GM21576 (cell line): ENCODE data around the gene PES1.
"Not testable (repeated sequence)": the region's sequence is repeated elsewhere in the genome, so short reads cannot be mapped to it uniquely, and the experiment has no call there.

Experiments
- ATAC-seq: cut with Tn5 transposase; IDR thresholded peaks from one replicate; pipeline ENCODE4 v1.9.1; 2021; ENCODE audit warnings: mild to moderate bottlenecking, moderate library complexity; ENCODE audit not compliant: unreplicated experiment

The PES1 gene

DNA sequence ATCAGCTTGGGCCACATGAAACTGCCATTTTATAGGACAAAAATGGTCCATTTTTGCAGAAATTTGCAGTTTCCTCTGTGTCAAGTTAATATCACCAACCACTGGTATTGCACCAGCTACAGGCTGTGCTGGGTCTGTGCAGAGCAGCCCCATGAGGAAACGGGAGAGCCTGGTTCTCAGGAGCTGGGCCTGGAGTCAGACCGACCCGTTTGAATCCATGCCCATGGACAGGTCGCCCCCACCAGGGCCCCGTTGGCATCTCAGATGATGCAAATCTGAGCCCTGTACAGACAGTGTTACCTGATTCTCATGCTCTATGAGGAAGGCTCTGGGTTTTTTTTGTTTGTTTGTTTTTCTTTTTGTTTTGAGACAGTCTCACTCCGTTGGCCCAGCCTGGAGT lies 35.3 kb downstream of the PES1 start:
- no peak for ATAC-seq

DNA sequence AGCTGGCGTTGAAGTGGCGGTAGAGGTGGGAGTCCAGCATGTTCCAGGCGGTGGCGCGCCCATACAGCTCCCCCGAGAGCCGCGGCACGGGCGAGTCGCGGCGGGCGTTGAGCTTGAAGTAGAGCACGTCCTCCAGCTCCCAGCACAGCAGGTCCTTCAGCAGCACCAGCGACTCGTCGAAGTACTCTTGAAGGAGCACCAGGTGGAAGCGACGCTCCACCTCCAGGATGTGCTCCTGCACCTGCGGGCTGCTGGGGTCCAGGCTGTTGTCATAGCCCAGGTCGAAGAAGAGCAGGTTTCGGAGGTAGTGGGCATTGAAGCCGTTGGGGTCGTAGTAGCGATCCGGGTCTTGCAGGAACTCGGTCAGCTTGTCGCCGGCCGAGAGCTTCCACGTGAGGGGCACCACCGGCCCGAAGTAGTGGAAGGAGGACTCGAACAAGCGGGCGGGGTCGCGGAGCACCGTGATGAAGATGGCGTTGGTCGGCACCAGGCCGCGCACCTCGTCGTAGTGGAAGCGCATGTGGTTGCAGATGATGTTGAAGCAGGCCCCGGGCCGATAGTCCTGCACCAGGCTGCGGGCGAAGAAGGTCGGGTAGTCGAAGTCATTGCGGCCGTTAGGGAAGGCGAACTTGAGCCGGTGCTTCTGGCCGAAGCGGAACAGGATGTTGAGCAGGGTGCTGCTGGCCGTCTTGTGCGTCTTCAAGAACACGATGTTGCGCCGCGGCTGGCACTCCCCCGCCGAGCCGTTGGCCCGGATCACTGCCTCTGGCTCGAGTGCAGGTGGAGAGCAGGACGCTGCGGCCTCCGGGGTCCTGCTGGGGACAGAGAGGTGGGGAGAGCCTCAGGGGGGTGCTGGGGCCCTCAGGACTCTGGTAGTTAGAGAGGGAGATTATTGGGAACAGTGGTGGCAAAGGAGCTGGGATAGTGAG lies 36.2 kb downstream of the PES1 start:
- no peak for ATAC-seq

DNA sequence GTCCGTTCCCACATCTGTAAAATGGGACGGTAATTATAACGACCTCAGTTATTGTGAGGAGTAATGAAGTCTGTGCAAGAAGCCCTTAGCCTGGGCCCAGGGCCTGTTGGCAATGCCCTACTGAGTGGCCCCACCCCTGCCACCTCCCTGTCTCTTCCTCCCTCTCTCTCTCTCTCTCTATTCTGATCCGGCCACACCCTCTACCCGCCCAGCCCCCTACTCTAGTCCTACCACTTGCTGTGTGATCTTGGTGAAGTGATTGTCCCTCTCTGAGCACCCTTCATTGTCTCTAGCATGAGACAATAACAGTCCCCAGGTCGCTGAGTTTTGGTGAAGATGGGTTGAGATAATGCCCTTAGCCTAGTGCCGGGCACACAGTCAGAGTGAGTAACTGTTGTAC lies 37.7 kb downstream of the PES1 start:
- ATAC-seq, result no peak

DNA sequence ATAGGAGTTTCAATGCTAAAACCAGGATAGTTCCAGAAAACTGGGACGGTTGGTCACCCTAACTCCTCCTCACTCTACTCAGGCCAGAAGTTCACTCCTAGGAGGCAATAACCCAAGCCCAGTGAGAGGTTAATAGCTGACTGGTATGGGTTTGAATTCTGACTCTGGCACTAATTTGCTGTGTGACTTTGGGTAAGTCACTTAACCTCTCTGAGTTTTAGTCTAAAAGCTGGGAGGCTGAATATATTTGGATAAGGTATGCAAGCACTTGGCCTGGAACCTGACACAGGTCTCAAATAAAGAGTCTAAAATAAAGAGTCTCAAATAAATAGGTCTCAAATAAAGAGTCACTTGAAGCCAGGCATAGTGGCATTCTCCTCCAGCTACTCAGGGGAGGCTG lies 39.0 kb downstream of the PES1 start:
- ATAC-seq, result no peak

DNA sequence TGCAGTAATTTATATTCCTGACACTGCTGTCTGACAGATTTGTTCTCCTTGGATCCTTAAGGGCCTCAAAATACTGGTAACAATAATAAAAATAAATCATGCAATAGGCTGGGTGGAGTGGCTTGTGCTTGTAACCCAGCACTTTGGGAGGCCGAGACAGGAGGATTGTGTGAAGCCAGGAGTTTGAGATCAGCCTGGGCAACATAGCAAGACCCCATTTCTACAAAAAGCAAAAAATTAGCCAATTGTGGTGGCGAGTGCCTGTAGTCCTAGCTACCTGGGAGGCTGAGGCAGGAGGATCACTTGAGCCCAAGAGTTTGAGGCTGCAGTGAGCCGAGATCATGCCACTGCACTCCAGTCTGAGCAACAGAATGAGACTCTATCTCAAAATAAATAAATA lies 39.9 kb downstream of the PES1 start:
- ATAC-seq, result not testable (repeated sequence)

DNA sequence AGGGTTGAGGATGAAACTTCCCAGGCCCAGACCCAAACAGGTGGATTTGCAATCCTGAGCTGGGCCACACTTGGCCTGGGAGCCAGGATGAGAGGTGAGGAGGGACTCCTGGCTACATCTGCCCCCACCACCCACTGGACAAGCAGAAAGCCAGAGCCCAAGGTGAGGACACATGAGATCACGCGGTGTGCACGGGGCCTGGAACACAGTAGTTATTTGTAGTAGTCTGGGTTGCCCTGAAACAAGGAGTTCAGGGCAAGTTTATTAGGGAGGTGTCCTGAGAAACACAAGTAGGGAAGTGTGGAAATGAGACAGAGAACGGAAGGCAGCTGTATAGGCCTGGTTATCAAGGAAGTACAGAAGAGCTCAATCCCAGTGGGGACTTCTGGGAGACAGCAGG lies 44.5 kb downstream of the PES1 start:
- ATAC-seq, result no peak

DNA sequence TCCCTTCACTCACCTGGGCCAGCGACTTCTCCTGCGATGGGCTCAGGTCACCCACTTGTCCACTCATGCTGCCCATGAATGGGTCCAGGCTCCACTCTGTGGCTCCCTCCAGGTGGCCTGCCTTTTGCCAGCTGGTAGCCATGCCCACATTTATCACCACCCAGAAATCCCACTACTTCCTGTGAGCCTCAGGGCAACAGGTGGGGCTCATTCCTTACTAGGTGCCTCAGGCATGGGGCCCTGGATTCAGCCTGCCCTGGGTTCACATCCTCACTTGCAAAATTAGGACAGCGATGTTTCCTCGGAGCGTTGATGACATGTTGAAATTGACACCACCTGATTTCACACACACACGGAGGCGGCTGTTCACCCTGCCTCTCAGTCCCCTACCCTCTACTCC lies 45.1 kb downstream of the PES1 start, which contains the start of gene SEC14L6:
SEC14L6 (minus strand) TSS at position 126 of the 400 bp plus-strand sequence; CDS start at position 67, 59 bp downstream.
- no peak for ATAC-seq

DNA sequence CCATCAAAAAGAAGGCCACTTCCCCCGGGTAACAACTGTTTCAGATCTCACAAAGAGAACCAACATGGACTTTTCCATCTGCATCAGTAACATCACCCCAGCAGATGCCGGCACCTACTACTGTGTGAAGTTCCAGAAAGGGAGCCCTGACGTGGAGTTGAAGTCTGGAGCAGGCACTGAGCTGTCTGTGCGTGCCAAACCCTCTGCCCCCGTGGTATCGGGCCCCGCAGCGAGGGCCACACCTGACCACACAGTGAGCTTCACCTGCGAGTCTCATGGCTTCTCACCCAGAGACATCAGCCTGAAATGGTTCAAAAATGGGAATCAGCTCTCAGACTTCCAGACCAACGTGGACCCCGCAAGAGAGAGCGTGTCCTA lies 48.9 kb downstream of the PES1 start:
- ATAC-seq, result no peak

DNA sequence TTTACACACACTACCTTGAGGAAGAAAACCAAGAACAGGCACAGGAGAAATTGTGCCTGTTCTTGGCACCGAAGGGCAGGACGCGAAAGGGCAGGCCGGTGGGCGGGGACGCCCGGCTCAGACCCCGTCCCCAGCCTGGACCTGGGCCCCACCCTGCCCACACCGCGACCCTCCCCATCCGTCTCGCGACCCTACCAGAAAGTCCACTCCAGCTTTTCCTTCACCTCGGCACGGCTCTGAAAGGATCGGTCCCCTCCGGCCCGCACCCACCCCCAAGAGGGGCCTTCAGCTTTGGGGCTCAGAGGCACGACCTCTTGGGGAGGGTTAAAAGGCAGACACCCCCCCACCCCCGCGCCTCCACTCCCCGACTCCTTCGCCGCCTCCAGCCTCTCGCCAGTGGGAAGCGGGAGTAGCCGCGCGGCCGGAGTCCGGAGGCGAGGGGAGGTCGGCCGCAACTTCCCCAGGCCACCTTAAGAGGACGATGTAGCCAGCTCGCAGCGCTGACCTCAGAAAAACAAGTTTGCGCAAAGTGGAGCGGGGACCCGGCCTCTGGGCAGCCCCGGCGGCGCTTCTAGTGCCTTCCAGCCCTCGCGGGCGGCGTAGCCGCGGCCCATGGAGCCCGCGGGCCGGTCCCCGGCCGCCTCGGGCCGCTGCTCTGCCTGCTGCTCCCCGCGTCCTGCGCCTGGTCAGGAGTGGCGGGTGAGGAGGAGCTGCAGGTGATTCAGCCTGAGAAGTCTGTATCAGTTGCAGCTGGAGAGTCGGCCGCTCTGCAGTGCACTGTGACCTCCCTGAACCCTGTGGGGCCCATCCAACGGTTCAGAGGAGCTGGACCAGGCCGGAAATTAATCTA lies 49.5 kb downstream of the PES1 start:
- ATAC-seq, result no peak

DNA sequence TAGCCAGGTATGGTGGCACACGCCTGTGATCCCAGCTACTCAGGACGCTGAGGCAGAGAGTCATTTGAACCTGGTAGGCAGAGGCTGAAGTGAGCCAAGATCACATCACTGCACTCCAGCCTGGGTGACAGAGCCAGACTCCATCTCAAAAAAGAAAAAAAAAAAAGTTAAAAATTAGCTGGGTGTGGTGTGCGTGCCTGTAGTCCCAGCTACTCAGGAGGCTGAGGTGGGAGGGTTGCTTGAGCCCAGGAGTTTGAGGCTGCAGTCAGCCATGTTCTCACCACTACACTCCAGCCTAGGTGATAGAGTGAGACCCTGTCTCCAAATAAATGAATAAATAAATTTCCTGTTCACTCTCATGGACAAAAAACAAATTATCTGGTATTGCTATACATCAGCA lies 50.2 kb downstream of the PES1 start:
- not testable (repeated sequence) for ATAC-seq

DNA sequence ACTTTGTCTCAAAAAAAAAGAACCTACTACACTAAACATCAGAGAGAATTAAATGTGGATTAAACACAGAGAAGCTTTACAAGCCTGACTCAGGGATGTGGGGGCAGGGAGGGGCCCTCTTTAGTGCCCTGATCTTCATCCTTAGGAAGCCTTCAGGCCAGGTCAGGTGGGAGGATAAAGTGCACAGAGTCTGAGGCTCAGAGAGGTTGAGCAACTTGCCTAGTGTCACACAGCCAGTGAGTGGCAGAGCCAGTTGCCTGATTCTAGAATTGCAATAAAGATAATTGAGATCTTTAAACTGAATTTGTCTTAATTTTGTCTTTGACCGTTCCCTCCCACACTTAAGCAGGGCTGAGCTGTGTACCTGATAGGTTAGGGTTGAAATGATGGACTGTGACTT lies 52.3 kb downstream of the PES1 start:
- no peak for ATAC-seq

DNA sequence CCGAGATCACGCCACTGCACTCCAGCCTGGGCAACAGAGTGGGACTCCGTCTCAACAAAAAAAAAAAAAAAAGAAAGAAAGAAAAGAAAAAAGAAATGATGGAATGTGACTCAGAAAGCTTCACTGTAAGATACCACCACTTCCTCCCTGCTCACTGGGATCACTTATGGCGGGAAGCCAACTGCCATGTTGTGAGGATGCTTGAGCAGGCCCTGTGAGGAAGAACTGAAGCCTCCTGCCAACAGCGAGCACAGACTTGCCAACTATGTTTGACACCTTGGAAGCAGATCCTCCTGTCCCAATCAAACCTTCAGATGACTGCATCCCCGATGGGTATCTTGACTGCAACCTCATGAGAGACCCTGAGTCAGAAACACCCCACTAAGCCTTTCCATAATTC lies 53.4 kb downstream of the PES1 start:
- ATAC-seq, result no peak

DNA sequence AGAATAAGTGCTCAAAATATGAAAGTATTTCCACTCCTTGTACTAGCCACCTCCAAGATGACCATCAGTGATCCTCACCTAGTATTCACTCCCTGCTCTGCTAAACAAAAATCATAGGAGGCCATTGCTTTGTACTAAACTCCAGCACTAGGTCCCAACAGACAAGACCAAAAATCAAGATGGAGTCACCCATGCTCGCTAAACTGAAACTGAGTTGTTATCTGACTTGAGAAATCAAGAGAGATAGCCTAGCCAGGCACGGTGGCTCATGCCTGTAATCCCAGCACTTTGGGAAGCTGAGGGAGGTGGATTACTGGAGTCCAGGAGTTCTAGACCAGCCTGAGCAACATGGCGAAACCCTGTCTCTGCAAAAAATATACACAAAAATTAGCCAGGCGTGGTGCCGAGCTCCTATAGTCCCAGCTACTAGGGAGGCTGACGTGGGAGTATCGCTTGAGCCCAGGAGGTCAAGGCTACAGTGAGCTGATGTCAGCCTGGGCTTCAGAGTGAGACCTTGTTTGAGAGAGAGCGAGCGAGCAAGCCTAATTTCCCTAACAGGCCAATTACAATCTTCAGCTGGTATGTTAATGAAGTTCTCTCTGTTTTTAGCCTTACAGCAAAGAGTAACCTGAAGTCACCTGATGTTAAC lies 54.5 kb downstream of the PES1 start:
- no peak for ATAC-seq

DNA sequence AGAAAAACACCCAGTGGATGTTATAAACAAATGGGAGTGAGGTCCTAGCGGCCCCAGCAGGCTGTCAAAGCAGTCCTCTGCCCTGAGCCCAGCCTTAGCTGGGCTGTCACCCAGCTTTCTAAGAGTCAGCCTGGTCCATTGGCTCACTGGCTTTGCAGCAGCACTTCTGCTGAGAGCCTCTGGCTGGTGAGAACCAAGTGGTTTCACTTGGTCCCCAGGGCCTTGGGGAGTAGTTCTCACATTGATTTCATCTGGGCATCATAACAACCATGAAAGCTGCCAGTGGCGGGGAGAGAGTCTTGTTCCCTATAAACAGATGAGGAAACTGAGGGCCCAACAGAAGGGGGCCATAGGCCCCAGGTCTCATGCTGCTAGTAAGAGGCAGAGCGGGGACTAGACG lies 56.5 kb downstream of the PES1 start:
- ATAC-seq, result no peak

DNA sequence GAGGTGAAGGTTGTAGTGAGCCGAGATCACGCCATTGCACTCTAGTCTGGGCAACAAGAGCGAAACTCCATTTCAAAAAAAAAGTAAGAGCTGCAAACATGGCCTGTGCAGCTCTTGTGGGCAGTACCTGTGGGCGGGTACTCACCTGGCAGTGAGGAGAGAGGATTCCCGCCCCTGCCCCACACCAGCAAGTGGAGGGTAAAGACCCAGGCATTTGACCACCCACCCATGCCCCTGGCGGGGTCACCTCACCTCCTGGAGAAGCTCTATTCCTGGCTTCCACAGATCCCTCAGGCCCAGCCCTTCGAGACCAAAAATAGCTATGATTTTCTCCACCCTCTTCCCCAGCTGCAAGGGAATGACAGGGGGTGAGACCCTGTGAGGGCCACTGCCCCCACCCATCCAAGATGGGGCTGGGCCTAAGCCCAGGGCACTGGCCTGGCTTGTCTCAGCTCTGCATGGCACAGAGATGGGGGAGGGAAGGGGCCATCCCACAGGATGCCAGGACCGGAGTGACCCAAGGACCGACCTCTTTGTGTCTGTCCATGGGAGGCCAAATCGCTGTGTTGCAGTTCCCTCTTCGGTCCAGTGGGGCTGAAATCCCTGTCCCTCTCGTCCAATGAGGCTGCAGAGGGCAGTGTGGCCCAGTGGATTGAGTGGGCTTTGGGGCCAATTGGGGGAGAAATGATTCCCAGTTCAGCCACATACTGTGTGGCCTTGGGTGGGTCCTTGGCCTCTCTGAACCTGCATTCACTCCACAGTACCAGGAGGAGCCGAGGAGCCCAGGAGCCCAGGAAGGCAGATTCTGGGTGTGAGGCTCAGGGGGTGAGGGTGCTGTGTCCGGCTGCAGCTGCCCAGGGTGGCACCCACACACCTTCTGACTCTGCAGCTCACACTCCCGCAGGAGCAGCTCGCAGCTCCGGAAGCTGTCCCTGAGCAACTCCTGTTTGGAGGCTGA lies 59.8 kb downstream of the PES1 start:
- ATAC-seq, result no peak

DNA sequence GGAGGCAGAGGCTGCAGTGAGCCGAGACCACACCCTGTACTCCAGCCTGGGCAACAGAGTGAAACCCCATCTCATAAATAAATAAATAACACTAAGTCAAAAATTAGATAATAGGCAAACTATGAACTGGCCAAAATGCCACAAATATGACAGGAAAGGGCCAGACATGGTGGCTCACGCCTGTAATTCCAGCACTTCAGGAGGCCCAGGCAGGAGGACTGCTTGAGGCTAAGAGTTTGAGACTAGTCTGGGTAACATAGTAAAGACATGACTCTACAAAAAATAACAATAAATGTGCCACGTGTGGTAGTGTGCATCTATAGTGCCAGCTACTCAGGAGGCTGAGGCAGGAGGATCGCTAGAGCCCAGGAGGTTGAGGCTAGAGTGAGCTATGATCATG lies 65.1 kb downstream of the PES1 start:
- ATAC-seq, result no peak
